C4-2B (cell line): ENCODE data around the gene TTBK2.

Experiments used
- CTCF ChIP-seq: fragments of 450-650 bp; conservative IDR thresholded peaks from 2 replicates; pipeline ENCODE4 v1.5.1; 2017; ENCODE audit warnings: mild to moderate bottlenecking
- ZFX ChIP-seq: fragments of 450-650 bp; IDR thresholded peaks from 2 replicates; pipeline ENCODE4 v1.6.1; 2017

GRCh38 chr15:42772144-42772543 is 148.4 kb downstream of the TTBK2 start:
- TF ChIP-seq CTCF (no peak), ZFX (no peak)
